Loucy (cell line): Measurements from ENCODE around the gene HSPA12A.

Experiments used
- H2AFZ ChIP-seq: fragments of 200-600 bp; sonication (generic); 2 replicates; pipeline ENCODE4 v1.6.0; 2016; ENCODE audit warnings: antibody characterized with exemption, mild to moderate bottlenecking, low read length, moderate library complexity
- H3F3A ChIP-seq: fragments of 200-600 bp; 2 replicates; pipeline ENCODE4 v1.6.0; 2016; ENCODE audit warnings: antibody characterized with exemption, low read depth, mild to moderate bottlenecking
- H3K27me3 ChIP-seq: fragments of 200-600 bp; sonication (generic); 2 replicates; pipeline ENCODE4 v1.6.1; 2014; ENCODE audit warnings: low read length, mild to moderate bottlenecking; ENCODE audit not compliant: insufficient read depth, poor library complexity, severe bottlenecking
- H3K36me3 ChIP-seq: fragments of 200-600 bp; sonication (generic); 2 replicates; pipeline ENCODE4 v1.6.1; 2016; ENCODE audit warnings: low read length; ENCODE audit not compliant: insufficient read depth
- H3K4me1 ChIP-seq: fragments of 200-600 bp; sonication (generic); 2 replicates; pipeline ENCODE4 v1.5.1; 2014; ENCODE audit warnings: low read length, mild to moderate bottlenecking; ENCODE audit not compliant: insufficient read depth, poor library complexity, severe bottlenecking
- H3K4me2 ChIP-seq: fragments of 200-600 bp; sonication (generic); 2 replicates; pipeline ENCODE4 v1.6.0; 2014; ENCODE audit warnings: antibody characterized with exemption, low read length, low read depth, mild to moderate bottlenecking; ENCODE audit not compliant: poor library complexity, severe bottlenecking
- H3K4me3 ChIP-seq: fragments of 200-600 bp; sonication (generic); 2 replicates; pipeline ENCODE4 v1.5.1; 2014; ENCODE audit warnings: low read length, mild to moderate bottlenecking, mixed read lengths; ENCODE audit not compliant: poor library complexity, severe bottlenecking
- H3K79me2 ChIP-seq: fragments of 200-600 bp; sonication (generic); 2 replicates; pipeline ENCODE4 v1.6.1; 2014; ENCODE audit warnings: low read length; ENCODE audit not compliant: insufficient read depth
- H3K9ac ChIP-seq: fragments of 200-600 bp; sonication (generic); 2 replicates; pipeline ENCODE4 v1.6.0; 2014; ENCODE audit warnings: mild to moderate bottlenecking, low read depth, low read length, moderate library complexity; ENCODE audit not compliant: poor library complexity, severe bottlenecking
- H3K9me2 ChIP-seq: fragments of 200-600 bp; sonication (generic); replicated peaks from 2 replicates; pipeline ENCODE4 v1.6.1; 2016; ENCODE audit warnings: low read depth, low read length, mixed read lengths
- H3K9me3 ChIP-seq: fragments of 200-600 bp; sonication (generic); 2 replicates; pipeline ENCODE4 v1.6.1; 2014; ENCODE audit warnings: mild to moderate bottlenecking, antibody characterized with exemption, low read length, low read depth; ENCODE audit not compliant: insufficient read depth
- H4K20me1 ChIP-seq: fragments of 200-600 bp; sonication (generic); 2 replicates; pipeline ENCODE4 v1.6.0; 2014; ENCODE audit warnings: antibody characterized with exemption, low read length, mild to moderate bottlenecking; ENCODE audit not compliant: insufficient read depth, poor library complexity, severe bottlenecking
- CTCF ChIP-seq: fragments of 200-600 bp; sonication (generic); conservative IDR thresholded peaks from 2 replicates; pipeline ENCODE4 v1.5.1; 2014; ENCODE audit warnings: mild to moderate bottlenecking, antibody characterized with exemption, low read length
- EZH2phosphoT487 ChIP-seq: fragments of 200-600 bp; IDR thresholded peaks from 2 replicates; pipeline ENCODE4 v1.6.1; 2018; ENCODE audit warnings: antibody characterized with exemption, mild to moderate bottlenecking, moderate library complexity, borderline replicate concordance

HSPA12A gene

GRCh38 chr10:116708877-116709276 lies 33.5 kb downstream of the HSPA12A start:
- Histone ChIP-seq H3K4me2 (no peak overlapping the region), H3F3A (no peaks in the 10 kb centered on the region), H4K20me1 (no peaks in the 10 kb centered on the region), H3K9me3 (no peaks in the 10 kb centered on the region), H3K27me3 (no peaks in the 10 kb centered on the region), H3K36me3 (no peaks in the 10 kb centered on the region), H3K9me2 (no peaks in the 10 kb centered on the region), H3K4me3 (no peak overlapping the region), H3K79me2 (no peaks in the 10 kb centered on the region), H3K4me1 (no peaks in the 10 kb centered on the region), H2AFZ (no peak overlapping the region), H3K9ac (no peak overlapping the region)
- TF ChIP-seq CTCF (no peak), EZH2phosphoT487 (no peak)

DNA sequence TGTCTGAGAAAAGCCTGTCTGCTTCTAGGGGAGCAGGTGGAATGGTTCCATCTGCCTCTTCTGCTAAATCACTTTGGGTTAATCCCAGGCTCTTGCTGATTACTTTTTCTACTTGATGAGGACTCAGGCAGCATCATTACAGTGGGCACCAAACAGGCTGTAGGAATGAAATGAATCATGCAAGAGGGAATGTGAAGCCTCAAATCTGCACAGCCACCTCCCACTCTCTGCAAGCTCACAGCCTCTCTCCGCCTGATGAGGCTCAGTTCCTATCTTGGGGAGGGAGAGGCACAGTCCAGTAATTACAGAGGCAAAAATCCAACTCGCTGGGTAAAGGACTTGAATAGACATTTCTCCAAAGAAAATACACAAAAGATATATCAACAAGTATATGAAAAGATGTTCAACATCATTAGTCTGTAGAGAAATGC lies 34.0 kb downstream of the HSPA12A start:
- Histone ChIP-seq H3K4me3 (no peak overlapping the region), H3K4me1 (no peaks in the 10 kb centered on the region)

DNA sequence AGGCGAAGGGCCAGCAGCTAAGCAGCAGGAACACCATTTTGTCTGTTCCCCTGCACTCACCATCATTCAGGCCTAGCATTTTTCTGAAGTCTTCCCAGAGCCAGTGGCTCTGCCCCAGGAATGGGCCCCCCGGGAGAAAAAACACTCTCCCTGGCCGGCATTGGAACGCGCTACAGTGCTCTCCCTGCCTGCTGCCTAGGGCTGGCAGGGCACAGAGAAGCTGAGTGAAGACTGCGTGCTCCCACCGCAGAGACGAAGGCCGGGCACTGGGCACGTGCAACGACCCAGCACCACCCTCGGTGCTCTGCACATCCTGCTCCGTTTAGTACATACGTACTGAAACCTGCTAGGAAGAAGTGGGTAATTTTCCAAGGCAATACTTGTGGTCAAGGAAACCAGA lies 34.4 kb downstream of the HSPA12A start:
- Histone ChIP-seq H3F3A (no peaks in the 10 kb centered on the region), H3K79me2 (no peaks in the 10 kb centered on the region), H3K4me3 (no peak overlapping the region), H2AFZ (no peak overlapping the region), H3K36me3 (no peaks in the 10 kb centered on the region), H3K9me2 (no peaks in the 10 kb centered on the region), H4K20me1 (no peaks in the 10 kb centered on the region), H3K4me2 (no peak overlapping the region), H3K9me3 (no peaks in the 10 kb centered on the region), H3K9ac (no peak overlapping the region), H3K27me3 (no peaks in the 10 kb centered on the region), H3K4me1 (no peaks in the 10 kb centered on the region)
- no peak for TF ChIP-seq EZH2phosphoT487
- TF ChIP-seq CTCF = no peak

More for the DNA sequence above, 34.0 kb downstream of the HSPA12A start:
- H3F3A ChIP-seq = no peaks in the 10 kb centered on the region
- no peaks in the 10 kb centered on the region for H3K27me3 ChIP-seq
- H3K4me2 ChIP-seq = no peak overlapping the region
- H3K9me2 ChIP-seq = no peaks in the 10 kb centered on the region
- H2AFZ ChIP-seq = no peak overlapping the region
- no peaks in the 10 kb centered on the region for H3K79me2 ChIP-seq
- no peaks in the 10 kb centered on the region for H3K9me3 ChIP-seq
- no peaks in the 10 kb centered on the region for H4K20me1 ChIP-seq
- H3K36me3 ChIP-seq = no peaks in the 10 kb centered on the region
- no peak overlapping the region for H3K9ac ChIP-seq
- no peak for TF ChIP-seq CTCF
- TF ChIP-seq EZH2phosphoT487 = no peak
